Activated naive CD4-positive, alpha-beta T cell treated with anti-CD3 and anti-CD28 coated beads, Interleukin-2, amount 10 ng/mL, durations not matched to agents 7 days and 5 days (primary cell): ENCODE data around the gene ATF5.
A peak's percentile ranks its signal among the peaks of the same experiment; 100 is the strongest.
"Not testable (repeated sequence)": the region's sequence is repeated elsewhere in the genome, so short reads cannot be mapped to it uniquely, and the experiment has no call there.

Experiments used
- CTCF ChIA-PET: fragments of 350-600 bp; sonication (Branson Sonifier 250); formaldehyde crosslinking; loops from one replicate; lab custom pipeline; 2021; ENCODE audit warnings: antibody characterized with exemption; lab: Charles Lee
- DNase-seq: peaks from one replicate; pipeline ENCODE4 v3.0.0-alpha.2; 2020
- H3K27ac Mint-ChIP-seq: one replicate; pipeline ENCODE4 v1.8.0; 2021; ENCODE audit warnings: mild to moderate bottlenecking, moderate library complexity, mixed read lengths
- H3K27me3 Mint-ChIP-seq: one replicate; pipeline ENCODE4 v1.8.0; 2021; ENCODE audit warnings: mild to moderate bottlenecking, mixed read lengths
- H3K36me3 Mint-ChIP-seq: one replicate; pipeline ENCODE4 v1.8.0; 2021; ENCODE audit warnings: mixed read lengths
- H3K4me1 Mint-ChIP-seq: one replicate; pipeline ENCODE4 v1.8.0; 2021; ENCODE audit warnings: mixed read lengths
- H3K4me3 Mint-ChIP-seq: one replicate; pipeline ENCODE4 v1.8.0; 2021; ENCODE audit warnings: mild to moderate bottlenecking, moderate library complexity, mixed read lengths
- H3K9me3 Mint-ChIP-seq: one replicate; pipeline ENCODE4 v1.8.0; 2021; ENCODE audit warnings: mixed read lengths

Gene ATF5

DNA sequence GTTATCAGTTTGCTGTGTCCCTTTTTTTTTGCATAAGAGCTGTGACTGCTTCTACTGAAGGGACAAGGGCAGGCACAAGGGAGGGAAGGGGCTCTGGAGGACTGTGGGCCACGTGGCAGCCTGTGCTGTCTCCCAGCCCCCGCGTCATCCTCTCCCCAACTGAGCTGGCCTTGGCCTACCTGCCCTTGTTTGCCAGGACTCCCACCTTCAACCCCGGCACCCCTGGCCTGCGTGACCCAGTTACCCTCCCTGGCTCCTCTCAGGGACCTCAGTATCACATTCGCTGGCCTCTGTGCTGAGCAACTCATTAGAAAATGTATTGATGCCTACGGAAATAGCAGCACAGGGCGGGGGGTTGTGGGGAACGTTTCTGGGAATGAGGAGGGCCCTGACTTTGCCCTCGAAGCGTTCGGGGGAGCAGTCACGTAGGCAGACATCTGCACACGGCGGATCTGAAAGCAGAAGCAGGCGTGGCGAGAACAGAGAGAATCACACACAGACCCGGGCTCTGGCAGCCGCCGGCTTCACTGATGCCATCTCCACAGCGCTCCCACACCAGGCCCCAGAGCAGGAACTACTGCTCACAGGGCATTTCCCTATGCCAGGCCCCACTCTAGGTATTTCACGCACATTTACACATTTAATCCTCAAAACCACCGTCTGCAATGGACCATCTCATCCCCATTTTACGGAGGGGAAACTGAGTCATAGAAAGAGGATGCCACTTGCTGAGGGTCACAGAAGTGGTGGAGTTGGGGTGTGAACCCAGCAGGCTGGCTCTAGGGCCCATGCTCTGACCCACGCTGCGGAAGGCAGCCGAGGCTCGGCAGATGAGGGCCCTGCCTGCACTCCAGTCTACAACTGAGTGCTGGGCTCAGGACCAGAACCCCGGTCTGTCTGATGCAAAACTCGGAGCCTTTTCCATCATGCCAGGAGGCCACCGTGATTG, 5.7 kb upstream of the ATF5 start:
- Mint-ChIP-seq H3K36me3 (peaks cover 38% of the 10 kb centered on the region), H3K27me3 (no peaks in the 10 kb centered on the region), H3K9me3 (no peaks in the 10 kb centered on the region), H3K27ac (no peak overlapping the region), H3K4me1 (peaks cover 39% of the 10 kb centered on the region), H3K4me3 (no peak overlapping the region)
- CTCF ChIA-PET, result no interaction called here
- DNase-seq, result no peak

DNA sequence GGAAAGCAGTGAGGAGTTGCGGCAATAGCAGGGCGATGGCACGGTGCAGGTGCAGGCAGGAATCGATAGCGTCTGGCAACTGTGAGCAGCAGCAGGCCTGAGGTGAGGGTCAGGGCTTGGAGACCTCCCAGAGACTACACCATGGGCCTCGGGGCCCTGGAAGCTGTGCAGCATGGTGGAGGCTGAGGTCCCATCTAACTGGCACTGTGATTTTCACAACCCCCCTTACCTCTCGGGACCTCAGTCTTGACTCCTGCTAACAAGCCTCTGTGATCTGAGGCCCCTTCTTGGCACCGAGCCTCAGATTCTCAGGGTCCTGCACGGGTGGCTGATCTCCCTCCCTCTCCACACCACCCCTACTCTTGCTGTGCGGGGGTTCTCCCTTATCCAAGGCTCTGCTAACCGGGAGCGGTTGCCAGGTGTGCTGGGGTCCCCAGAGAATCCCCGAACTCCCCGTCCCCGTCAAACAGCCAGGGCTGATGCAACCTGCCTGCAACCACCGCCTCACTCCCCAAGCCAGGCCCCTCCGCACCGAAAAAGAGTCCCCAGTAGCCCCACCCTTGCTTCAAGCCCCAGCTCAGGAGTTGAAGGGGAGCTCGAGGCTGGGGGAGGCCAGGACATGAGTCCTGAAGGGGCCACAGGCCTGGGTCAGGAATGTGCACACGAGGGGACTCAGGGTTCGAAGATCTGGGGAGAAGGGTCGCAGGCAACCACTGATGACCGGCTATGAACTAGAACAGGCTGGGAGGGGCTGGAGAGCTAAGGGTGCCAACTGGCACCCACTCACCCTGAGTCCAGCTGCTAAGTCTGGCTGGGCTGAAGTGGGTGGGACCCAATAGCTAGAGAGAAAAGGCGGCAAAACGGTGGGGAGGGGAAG, 4.8 kb upstream of the ATF5 start:
- no peak for DNase-seq
- Mint-ChIP-seq H3K4me3 (no peak overlapping the region), H3K9me3 (no peaks in the 10 kb centered on the region), H3K4me1 (peaks cover 44% of the 10 kb centered on the region), H3K36me3 (peaks cover 43% of the 10 kb centered on the region), H3K27ac (peak overlapping the region; percentile 19), H3K27me3 (peaks cover 5% of the 10 kb centered on the region)
- CTCF ChIA-PET, result no interaction called here

DNA sequence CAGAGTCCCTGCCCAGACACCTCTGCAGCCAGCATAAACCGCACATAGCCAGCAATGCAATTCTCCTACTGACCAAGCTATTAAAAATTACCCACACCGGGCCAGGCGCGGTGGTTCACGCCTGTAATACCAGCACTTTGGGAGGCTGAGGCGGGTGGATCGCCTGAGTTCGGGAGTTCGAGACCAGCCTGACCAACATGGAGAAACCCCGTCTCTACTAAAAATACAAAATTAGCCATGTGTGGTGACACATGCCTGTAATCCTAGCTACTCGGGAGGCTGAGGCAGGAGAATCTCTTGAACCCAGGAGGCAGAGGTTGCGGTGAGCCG, 4.2 kb upstream of the ATF5 start:
- H3K4me3 Mint-ChIP-seq, CTCF ChIA-PET, DNase-seq, H3K9me3 Mint-ChIP-seq: not testable (repeated sequence)
- H3K27ac Mint-ChIP-seq, result peak overlapping the region; percentile 19
- peaks cover 42% of the 10 kb centered on the region for H3K36me3 Mint-ChIP-seq
- peaks cover 11% of the 10 kb centered on the region for H3K27me3 Mint-ChIP-seq
- H3K4me1 Mint-ChIP-seq, result peaks cover 50% of the 10 kb centered on the region

DNA sequence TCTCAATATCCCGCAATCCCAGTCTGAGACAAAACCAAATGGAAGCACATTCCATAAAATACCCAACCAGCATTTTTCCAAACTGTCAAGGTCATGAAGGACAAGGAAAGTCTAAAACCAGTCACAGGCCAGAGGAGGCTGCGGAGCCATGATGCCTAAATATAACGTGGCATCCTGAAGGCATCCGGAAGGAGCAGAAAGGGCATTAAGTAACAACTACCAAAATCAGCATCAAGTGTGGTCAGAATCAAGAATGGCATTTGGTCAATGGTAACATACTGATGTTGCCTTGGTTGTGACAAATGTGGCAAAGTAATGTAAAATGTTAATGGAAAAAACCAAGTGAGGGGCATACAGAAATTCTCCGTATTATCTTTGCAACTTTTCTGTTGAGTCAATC, 3.5 kb upstream of the ATF5 start:
- CTCF ChIA-PET, result no interaction called here
- no peak for DNase-seq
- peaks cover 45% of the 10 kb centered on the region for H3K36me3 Mint-ChIP-seq
- peaks cover 3% of the 10 kb centered on the region for H3K9me3 Mint-ChIP-seq
- no peak overlapping the region for H3K4me3 Mint-ChIP-seq
- peaks cover 15% of the 10 kb centered on the region for H3K27me3 Mint-ChIP-seq
- no peak overlapping the region for H3K27ac Mint-ChIP-seq
- H3K4me1 Mint-ChIP-seq, result peaks cover 54% of the 10 kb centered on the region

DNA sequence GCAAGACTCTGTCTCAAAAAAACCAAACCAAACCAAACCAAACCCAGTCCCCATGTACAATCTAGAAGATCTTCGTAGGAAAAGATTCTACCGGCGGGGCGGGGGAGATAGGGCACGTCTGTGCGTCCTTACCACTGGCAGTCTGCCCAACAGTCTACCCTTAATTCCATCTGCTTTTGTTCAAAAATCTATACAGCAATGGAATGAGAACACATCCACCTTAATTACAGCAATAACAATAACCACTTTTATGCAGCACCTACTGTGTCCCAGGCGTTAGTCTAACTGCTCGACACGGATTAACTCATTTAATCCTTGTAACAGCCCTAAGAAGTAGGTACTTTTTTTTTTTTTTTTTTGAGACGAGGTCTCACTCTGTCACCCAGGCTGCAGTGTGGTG, 2.5 kb upstream of the ATF5 start:
- peaks cover 3% of the 10 kb centered on the region for H3K9me3 Mint-ChIP-seq
- DNase-seq, result no peak
- no peak overlapping the region for H3K4me3 Mint-ChIP-seq
- peaks cover 62% of the 10 kb centered on the region for H3K4me1 Mint-ChIP-seq
- CTCF ChIA-PET, result no interaction called here
- peaks cover 46% of the 10 kb centered on the region for H3K36me3 Mint-ChIP-seq
- peaks cover 15% of the 10 kb centered on the region for H3K27me3 Mint-ChIP-seq
- H3K27ac Mint-ChIP-seq, result no peak overlapping the region

GRCh38 chr19:49927526-49928264, 1.3 kb upstream of the ATF5 start:
- Mint-ChIP-seq H3K27ac (peak overlapping the region; percentile 98), H3K4me1 (peaks cover 66% of the 10 kb centered on the region), H3K4me3 (peak overlapping the region; percentile 91), H3K36me3 (peaks cover 49% of the 10 kb centered on the region), H3K9me3 (peaks cover 5% of the 10 kb centered on the region), H3K27me3 (peaks cover 17% of the 10 kb centered on the region)
- DNase-seq, result no peak
- CTCF ChIA-PET, result interaction anchor here (1.1 to 1.2 kb wide), 2 partner anchors 10 to 16 kb away, joined by 3 to 4 read pairs; no protein-coding TSS in a partner anchor

DNA sequence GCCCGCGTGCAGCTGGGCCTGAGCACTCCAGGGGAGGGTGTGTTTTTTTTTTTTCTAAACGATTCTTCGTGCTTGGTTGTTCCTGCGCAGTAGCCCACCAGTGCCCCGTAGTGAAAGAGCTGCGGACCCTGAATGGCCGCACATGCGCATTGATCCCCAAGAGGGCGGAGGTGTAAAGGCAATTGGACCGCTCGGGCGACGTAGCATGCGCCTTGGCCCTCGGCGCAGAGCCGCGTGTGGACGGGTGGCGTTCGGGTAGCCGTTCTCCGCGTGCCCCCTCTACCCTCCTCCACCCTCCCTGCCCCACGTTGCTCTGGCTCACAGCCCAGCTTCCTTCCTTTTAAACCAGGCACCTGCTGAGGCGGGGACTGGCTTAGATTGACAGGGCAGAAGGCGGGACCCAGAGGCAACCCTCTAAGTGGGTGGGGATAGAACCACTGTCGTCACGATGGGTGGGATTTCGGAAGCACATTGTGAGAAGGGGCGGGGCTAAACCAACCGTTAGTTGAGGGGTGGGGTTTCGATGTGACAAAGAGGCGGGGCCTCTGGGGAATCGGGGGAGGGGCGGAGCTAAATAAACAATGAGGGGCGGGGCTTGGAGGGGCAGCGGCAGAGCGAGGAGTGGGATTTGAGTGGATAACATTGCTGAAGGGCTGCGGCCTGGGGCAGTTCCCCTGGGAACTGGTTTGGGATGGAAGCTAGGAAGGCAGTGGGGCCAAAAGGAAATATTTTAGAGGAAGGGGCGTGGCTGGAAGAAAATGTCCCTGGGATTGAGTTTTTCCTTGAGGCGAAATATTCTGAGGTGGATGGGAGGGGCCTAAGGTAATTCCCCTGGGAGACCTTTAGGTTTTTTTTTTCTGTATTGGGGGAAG, 842 bp downstream of the ATF5 start:
- H3K4me3 Mint-ChIP-seq, result peak overlapping the region; percentile 91
- H3K36me3 Mint-ChIP-seq, result peaks cover 41% of the 10 kb centered on the region
- H3K27me3 Mint-ChIP-seq, result peaks cover 35% of the 10 kb centered on the region
- CTCF ChIA-PET, result no interaction called here
- peaks cover 5% of the 10 kb centered on the region for H3K9me3 Mint-ChIP-seq
- H3K4me1 Mint-ChIP-seq, result peaks cover 70% of the 10 kb centered on the region
- peak; percentile 96 for DNase-seq
- peak overlapping the region; percentile 98 for H3K27ac Mint-ChIP-seq

DNA sequence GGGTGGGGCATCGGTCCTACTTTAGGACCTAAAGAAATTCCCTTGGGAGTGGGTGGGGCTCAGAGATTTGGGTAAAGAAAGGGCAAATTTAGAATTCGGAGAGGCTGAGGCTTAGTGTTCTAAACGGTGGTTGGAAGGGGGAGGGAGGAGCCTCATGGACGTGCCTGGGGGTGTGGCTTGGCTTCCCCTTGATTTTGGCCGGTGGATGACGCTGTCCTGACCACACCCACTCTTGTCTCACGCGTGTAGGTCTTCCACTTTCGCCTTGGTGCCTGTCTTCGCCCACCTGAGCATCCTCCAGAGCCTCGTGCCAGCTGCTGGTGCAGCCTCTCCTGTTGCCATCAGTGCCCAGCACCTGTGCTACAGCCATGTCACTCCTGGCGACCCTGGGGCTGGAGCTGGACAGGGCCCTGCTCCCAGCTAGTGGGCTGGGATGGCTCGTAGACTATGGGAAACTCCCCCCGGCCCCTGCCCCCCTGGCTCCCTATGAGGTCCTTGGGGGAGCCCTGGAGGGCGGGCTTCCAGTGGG, 1.5 kb downstream of the ATF5 start:
- H3K4me3 Mint-ChIP-seq, result peak overlapping the region; percentile 91
- peaks cover 37% of the 10 kb centered on the region for H3K36me3 Mint-ChIP-seq
- DNase-seq, result no peak
- H3K27ac Mint-ChIP-seq, result peak overlapping the region; percentile 98
- CTCF ChIA-PET, result interaction anchor here (0.8 to 1.2 kb wide), 2 partner anchors 54 to 205 kb away, joined by 3 read pairs; no protein-coding TSS in a partner anchor
- H3K27me3 Mint-ChIP-seq, result peaks cover 42% of the 10 kb centered on the region
- H3K4me1 Mint-ChIP-seq, result peaks cover 66% of the 10 kb centered on the region
- H3K9me3 Mint-ChIP-seq, result peaks cover 5% of the 10 kb centered on the region

DNA sequence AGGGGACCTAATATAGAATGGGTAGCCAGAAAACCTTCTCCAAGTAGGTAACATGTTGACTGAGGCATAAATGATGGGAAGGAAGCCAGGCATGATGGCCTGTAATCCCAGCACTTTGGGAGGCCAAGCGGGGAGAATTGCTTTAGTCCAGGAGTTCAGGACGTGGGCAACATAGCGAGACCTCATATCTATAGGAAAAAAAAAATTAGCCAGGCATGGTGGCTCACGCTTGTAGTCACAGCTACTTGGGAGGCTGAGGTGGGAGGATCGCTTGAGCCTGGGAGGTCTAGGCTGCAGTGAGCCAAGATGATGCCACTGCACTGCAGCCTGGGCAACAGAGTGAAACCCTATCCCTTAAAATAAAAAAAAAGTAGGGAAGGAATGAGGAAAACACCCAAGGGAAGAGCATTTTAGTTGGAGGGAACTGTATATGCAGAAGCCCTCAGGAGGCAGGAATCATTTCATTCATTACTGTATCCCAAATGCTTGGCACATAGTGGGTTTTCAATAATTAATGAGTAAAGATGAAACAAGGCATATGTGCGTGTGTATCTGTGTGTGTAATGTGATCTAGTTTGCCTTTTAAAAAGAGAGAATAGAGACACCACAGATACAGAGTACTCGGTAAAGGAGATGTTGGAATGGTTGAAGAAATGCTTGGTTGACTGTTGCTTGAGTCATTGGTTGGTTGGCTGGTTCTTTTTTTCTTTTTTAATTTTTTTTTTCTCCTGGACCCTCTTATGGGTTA, 2.5 kb downstream of the ATF5 start:
- CTCF ChIA-PET, result interaction anchor here (0.8 to 1.2 kb wide), 2 partner anchors 53 to 205 kb away, joined by 3 read pairs; no protein-coding TSS in a partner anchor
- H3K27ac Mint-ChIP-seq, result no peak overlapping the region

DNA sequence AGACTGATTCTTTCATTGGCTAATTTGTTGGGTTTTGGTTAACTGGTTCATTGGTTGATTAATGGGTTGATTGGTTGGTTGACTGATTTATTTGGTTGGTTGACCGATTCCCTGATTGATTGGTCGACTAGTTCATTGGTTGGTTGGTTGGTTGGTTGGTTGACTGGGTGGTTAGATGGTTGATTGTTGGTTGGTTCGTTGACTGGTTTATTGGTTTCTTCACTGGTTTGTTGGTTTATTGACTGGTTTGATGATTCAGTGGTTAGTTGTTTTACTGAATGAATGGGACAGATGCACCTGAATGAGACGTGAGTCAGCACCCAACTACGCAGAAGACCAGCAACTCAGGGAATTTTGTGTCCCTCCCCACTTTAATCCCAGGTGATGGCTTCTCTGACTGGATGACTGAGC, 3.0 kb downstream of the ATF5 start:
- DNase-seq, result no peak
- Mint-ChIP-seq H3K27me3 (peaks cover 55% of the 10 kb centered on the region), H3K4me3 (peak overlapping the region; percentile 2), H3K4me1 (peaks cover 62% of the 10 kb centered on the region), H3K9me3 (peaks cover 5% of the 10 kb centered on the region), H3K36me3 (peaks cover 31% of the 10 kb centered on the region), H3K27ac (peak overlapping the region; percentile 16)
- CTCF ChIA-PET, result no interaction called here

More for the DNA sequence above, 2.5 kb downstream of the ATF5 start:
- Mint-ChIP-seq H3K4me1 (peaks cover 66% of the 10 kb centered on the region), H3K36me3 (peaks cover 34% of the 10 kb centered on the region), H3K27me3 (peaks cover 50% of the 10 kb centered on the region), H3K9me3 (peaks cover 5% of the 10 kb centered on the region), H3K4me3 (no peak overlapping the region)
- no peak for DNase-seq

DNA sequence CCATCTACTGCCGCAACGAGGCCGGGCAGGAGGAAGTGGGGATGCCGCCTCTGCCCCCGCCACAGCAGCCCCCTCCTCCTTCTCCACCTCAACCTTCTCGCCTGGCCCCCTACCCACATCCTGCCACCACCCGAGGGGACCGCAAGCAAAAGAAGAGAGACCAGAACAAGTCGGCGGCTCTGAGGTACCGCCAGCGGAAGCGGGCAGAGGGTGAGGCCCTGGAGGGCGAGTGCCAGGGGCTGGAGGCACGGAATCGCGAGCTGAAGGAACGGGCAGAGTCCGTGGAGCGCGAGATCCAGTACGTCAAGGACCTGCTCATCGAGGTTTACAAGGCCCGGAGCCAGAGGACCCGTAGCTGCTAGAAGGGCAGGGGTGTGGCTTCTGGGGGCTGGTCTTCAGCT, 3.7 kb downstream of the ATF5 start:
- Mint-ChIP-seq H3K9me3 (peaks cover 5% of the 10 kb centered on the region), H3K27me3 (peaks cover 62% of the 10 kb centered on the region), H3K27ac (peak overlapping the region; percentile 87), H3K4me3 (peak overlapping the region; percentile 59), H3K36me3 (peaks cover 25% of the 10 kb centered on the region), H3K4me1 (peaks cover 58% of the 10 kb centered on the region)
- CTCF ChIA-PET, result interaction anchor here (1.0 kb wide), 1 partner anchor 23 kb away, joined by 3 read pairs; no protein-coding TSS in a partner anchor
- peak; percentile 75 for DNase-seq

DNA sequence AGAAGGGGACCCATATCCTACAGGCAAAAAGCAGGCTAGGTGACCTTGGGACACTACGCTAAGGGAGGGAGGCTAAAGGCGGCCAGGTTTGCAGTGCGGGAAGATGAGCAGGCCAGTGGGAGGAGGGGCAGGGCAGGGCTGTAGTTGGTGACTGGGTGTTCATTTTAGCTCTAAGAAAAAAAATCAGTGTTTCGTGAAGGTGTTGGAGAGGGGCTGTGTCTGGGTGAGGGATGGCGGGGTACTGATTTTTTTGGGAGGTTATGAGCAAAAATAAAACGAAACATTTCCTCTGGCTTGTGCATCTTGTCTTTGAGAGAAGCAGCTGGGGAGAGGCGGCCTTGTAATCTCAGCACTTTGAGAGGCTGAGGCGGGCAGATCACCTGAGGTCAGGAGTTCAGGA, 4.6 kb downstream of the ATF5 start:
- DNase-seq, result no peak
- CTCF ChIA-PET, result interaction anchor here (1.0 kb wide), 1 partner anchor 24 kb away, joined by 3 read pairs; no protein-coding TSS in a partner anchor
- Mint-ChIP-seq H3K36me3 (peaks cover 19% of the 10 kb centered on the region), H3K27ac (peak overlapping the region; percentile 87), H3K4me1 (peaks cover 52% of the 10 kb centered on the region), H3K4me3 (no peak overlapping the region), H3K9me3 (peaks cover 5% of the 10 kb centered on the region), H3K27me3 (peaks cover 65% of the 10 kb centered on the region)
